Lower leg skin (tissue), 3 donors: Measurements from ENCODE around the gene UPB1.

Experiments used
- POLR2A ChIP-seq, 2 donors: fragments of 450-650 bp; IDR thresholded peaks; one replicate each; pipeline ENCODE4 v1.6.1; 2016 to 2017; ENCODE audit warnings: antibody characterized with exemption in 2 of 2, mild to moderate bottlenecking in 1 of 2, moderate library complexity in 1 of 2
- TF ChIP-seq, protein P1 (sequence below), 3 donors: fragments of 450-650 bp; IDR thresholded peaks; one replicate each; pipeline ENCODE4 v1.5.1; 2016; ENCODE audit warnings: antibody characterized with exemption in 3 of 3, mild to moderate bottlenecking in 3 of 3, moderate library complexity in 2 of 3

DNA sequence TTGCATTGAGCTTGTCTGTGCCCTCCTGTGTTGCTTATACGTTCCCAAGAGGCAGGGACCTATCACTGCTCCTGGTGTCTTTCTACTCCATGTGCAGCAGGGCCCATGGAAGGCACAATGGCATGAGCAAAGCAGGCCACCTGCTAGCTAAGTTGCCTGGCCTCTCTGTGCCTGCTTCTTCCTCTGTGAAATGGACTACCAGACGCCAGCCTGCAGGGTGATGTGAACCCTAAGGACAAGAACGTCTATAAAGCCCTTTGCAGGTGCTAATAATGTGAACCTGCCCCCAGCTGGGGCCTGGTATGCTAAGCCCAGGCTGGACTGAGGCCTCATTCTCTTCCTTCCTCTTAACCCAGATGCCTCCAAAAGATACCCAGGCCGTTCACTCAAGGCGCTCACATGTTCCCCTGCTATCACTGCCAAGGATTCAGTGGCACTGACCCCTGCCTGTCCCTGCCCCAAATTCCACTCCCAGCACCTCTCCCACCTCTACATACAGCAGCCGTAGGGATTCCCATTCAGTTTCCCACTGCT, 55.8 kb downstream of the UPB1 start:
- TF ChIP-seq, protein P1, sequence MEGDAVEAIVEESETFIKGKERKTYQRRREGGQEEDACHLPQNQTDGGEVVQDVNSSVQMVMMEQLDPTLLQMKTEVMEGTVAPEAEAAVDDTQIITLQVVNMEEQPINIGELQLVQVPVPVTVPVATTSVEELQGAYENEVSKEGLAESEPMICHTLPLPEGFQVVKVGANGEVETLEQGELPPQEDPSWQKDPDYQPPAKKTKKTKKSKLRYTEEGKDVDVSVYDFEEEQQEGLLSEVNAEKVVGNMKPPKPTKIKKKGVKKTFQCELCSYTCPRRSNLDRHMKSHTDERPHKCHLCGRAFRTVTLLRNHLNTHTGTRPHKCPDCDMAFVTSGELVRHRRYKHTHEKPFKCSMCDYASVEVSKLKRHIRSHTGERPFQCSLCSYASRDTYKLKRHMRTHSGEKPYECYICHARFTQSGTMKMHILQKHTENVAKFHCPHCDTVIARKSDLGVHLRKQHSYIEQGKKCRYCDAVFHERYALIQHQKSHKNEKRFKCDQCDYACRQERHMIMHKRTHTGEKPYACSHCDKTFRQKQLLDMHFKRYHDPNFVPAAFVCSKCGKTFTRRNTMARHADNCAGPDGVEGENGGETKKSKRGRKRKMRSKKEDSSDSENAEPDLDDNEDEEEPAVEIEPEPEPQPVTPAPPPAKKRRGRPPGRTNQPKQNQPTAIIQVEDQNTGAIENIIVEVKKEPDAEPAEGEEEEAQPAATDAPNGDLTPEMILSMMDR (IDR thresholded peaks at IDR 0.05) = no peak
- TF ChIP-seq POLR2A (IDR thresholded peaks at IDR 0.05) = no peak
